ENCODE data around the gene NDUFV1.

NDUFV1 gene

GRCh38 chr11:67630228-67630942 lies 23.6 kb downstream of the NDUFV1 start:
- no peaks in the 10 kb centered on the region for H3K27me3 ChIP-seq (ENCODE audit: insufficient read depth, low read length)
- no peaks in the 10 kb centered on the region for H3K4me1 ChIP-seq (ENCODE audit: insufficient read depth, low read length)
- peak overlapping the region; percentile 84 for H3K9ac ChIP-seq (ENCODE audit: low read depth, low read length)
- under 1% methylated on average over 67 of the region's 70 CpGs for WGBS
- peaks cover 7% of the 10 kb centered on the region for H3K36me3 ChIP-seq (ENCODE audit: insufficient read depth, low read length)
- peak overlapping the region; percentile 92 for H3K27ac ChIP-seq (ENCODE audit: low read depth, low read length)
- H3K4me3 ChIP-seq (ENCODE audit: low read length): peak overlapping the region; percentile 93
- no peaks in the 10 kb centered on the region for H3K9me3 ChIP-seq (ENCODE audit: insufficient read depth, low read depth, low read length)

GRCh38 chr11:67630943-67631331 lies 24.2 kb downstream of the NDUFV1 start:
- peak overlapping the region; percentile 84 for H3K9ac ChIP-seq (ENCODE audit: low read depth, low read length)
- WGBS: 49% methylated on average over 16 of the region's 16 CpGs
- H3K36me3 ChIP-seq (ENCODE audit: insufficient read depth, low read length): peaks cover 7% of the 10 kb centered on the region
- no peaks in the 10 kb centered on the region for H3K9me3 ChIP-seq (ENCODE audit: insufficient read depth, low read depth, low read length)
- no peaks in the 10 kb centered on the region for H3K4me1 ChIP-seq (ENCODE audit: insufficient read depth, low read length)
- H3K4me3 ChIP-seq (ENCODE audit: low read length): peak overlapping the region; percentile 93
- peak overlapping the region; percentile 92 for H3K27ac ChIP-seq (ENCODE audit: low read depth, low read length)
- no peaks in the 10 kb centered on the region for H3K27me3 ChIP-seq (ENCODE audit: insufficient read depth, low read length)

- H3K27me3 ChIP-seq (ENCODE audit: insufficient read depth, low read length): no peaks in the 10 kb centered on the region
- H3K27ac ChIP-seq (ENCODE audit: low read depth, low read length): no peak overlapping the region
- H3K9me3 ChIP-seq (ENCODE audit: insufficient read depth, low read depth, low read length): no peaks in the 10 kb centered on the region
- no peaks in the 10 kb centered on the region for H3K4me1 ChIP-seq (ENCODE audit: insufficient read depth, low read length)
- peak overlapping the region; percentile 93 for H3K4me3 ChIP-seq (ENCODE audit: low read length)
- H3K9ac ChIP-seq (ENCODE audit: low read depth, low read length): no peak overlapping the region
- WGBS: 71% methylated on average over 7 of the region's 7 CpGs
- H3K36me3 ChIP-seq (ENCODE audit: insufficient read depth, low read length): peaks cover 7% of the 10 kb centered on the region; the same call in 1 of the 2 replicates
These were observed 24.7 kb downstream of the NDUFV1 start for GRCh38 chr11:67631411-67631810.

- WGBS: 92% methylated on average over 2 of the region's 2 CpGs
- H3K9ac ChIP-seq (ENCODE audit: low read depth, low read length): no peak overlapping the region
These were observed 25.1 kb downstream of the NDUFV1 start for GRCh38 chr11:67631853-67632174.

GRCh38 chr11:67632175-67632981 lies 25.6 kb downstream of the NDUFV1 start:
- 88% methylated on average over 12 of the region's 12 CpGs for WGBS
- no peaks in the 10 kb centered on the region for H3K9me3 ChIP-seq (ENCODE audit: insufficient read depth, low read depth, low read length)

More at GRCh38 chr11:67631853-67632174, 25.1 kb downstream of the NDUFV1 start:
- Histone ChIP-seq H3K27me3 (ENCODE audit: insufficient read depth, low read length) (no peaks in the 10 kb centered on the region), H3K4me3 (ENCODE audit: low read length) (no peak overlapping the region), H3K27ac (ENCODE audit: low read depth, low read length) (no peak overlapping the region), H3K36me3 (ENCODE audit: insufficient read depth, low read length) (peaks cover 7% of the 10 kb centered on the region; the same call in 1 of the 2 replicates), H3K9me3 (ENCODE audit: insufficient read depth, low read depth, low read length) (no peaks in the 10 kb centered on the region), H3K4me1 (ENCODE audit: insufficient read depth, low read length) (no peaks in the 10 kb centered on the region)

GRCh38 chr11:67632982-67633755 lies 26.4 kb downstream of the NDUFV1 start:
- no peak overlapping the region for H3K4me3 ChIP-seq (ENCODE audit: low read length)
- H3K27me3 ChIP-seq (ENCODE audit: insufficient read depth, low read length): no peaks in the 10 kb centered on the region
- H3K36me3 ChIP-seq (ENCODE audit: insufficient read depth, low read length): no peaks in the 10 kb centered on the region
- H3K4me1 ChIP-seq (ENCODE audit: insufficient read depth, low read length): no peaks in the 10 kb centered on the region
- no peaks in the 10 kb centered on the region for H3K9me3 ChIP-seq (ENCODE audit: insufficient read depth, low read depth, low read length)
- no peak overlapping the region for H3K27ac ChIP-seq (ENCODE audit: low read depth, low read length)
- WGBS: 88% methylated on average over 30 of the region's 30 CpGs
- H3K9ac ChIP-seq (ENCODE audit: low read depth, low read length): no peak overlapping the region

More at GRCh38 chr11:67632175-67632981, 25.6 kb downstream of the NDUFV1 start:
- Histone ChIP-seq H3K4me3 (ENCODE audit: low read length) (no peak overlapping the region), H3K27me3 (ENCODE audit: insufficient read depth, low read length) (no peaks in the 10 kb centered on the region), H3K36me3 (ENCODE audit: insufficient read depth, low read length) (peaks cover under 1% of the 10 kb centered on the region; the same call in 1 of the 2 replicates), H3K9ac (ENCODE audit: low read depth, low read length) (no peak overlapping the region), H3K4me1 (ENCODE audit: insufficient read depth, low read length) (no peaks in the 10 kb centered on the region), H3K27ac (ENCODE audit: low read depth, low read length) (no peak overlapping the region)

- H3K9ac ChIP-seq (ENCODE audit: low read depth, low read length): no peak overlapping the region
- no peaks in the 10 kb centered on the region for H3K9me3 ChIP-seq (ENCODE audit: insufficient read depth, low read depth, low read length)
- no peak overlapping the region for H3K4me3 ChIP-seq (ENCODE audit: low read length)
- H3K27me3 ChIP-seq (ENCODE audit: insufficient read depth, low read length): peaks cover under 1% of the 10 kb centered on the region; the same call in 1 of the 2 replicates
- H3K36me3 ChIP-seq (ENCODE audit: insufficient read depth, low read length): no peaks in the 10 kb centered on the region
- no peak overlapping the region for H3K27ac ChIP-seq (ENCODE audit: low read depth, low read length)
- 93% methylated on average over 22 of the region's 22 CpGs for WGBS
- no peaks in the 10 kb centered on the region for H3K4me1 ChIP-seq (ENCODE audit: insufficient read depth, low read length)
These were observed 27.1 kb downstream of the NDUFV1 start for GRCh38 chr11:67633758-67634365.

GRCh38 chr11:67634366-67635230 lies 27.9 kb downstream of the NDUFV1 start:
- no peaks in the 10 kb centered on the region for H3K9me3 ChIP-seq (ENCODE audit: insufficient read depth, low read depth, low read length)
- no peaks in the 10 kb centered on the region for H3K36me3 ChIP-seq (ENCODE audit: insufficient read depth, low read length)
- peaks cover 6% of the 10 kb centered on the region; the same call in 1 of the 2 replicates for H3K27me3 ChIP-seq (ENCODE audit: insufficient read depth, low read length)
- 83% methylated on average over 20 of the region's 20 CpGs for WGBS
- H3K4me1 ChIP-seq (ENCODE audit: insufficient read depth, low read length): no peaks in the 10 kb centered on the region
- H3K9ac ChIP-seq (ENCODE audit: low read depth, low read length): no peak overlapping the region
- no peak overlapping the region for H3K27ac ChIP-seq (ENCODE audit: low read depth, low read length)
- H3K4me3 ChIP-seq (ENCODE audit: low read length): no peak overlapping the region

GRCh38 chr11:67635231-67635521 lies 28.4 kb downstream of the NDUFV1 start:
- Histone ChIP-seq H3K9ac (ENCODE audit: low read depth, low read length) (no peak overlapping the region), H3K27ac (ENCODE audit: low read depth, low read length) (no peak overlapping the region), H3K9me3 (ENCODE audit: insufficient read depth, low read depth, low read length) (no peaks in the 10 kb centered on the region), H3K36me3 (ENCODE audit: insufficient read depth, low read length) (no peaks in the 10 kb centered on the region), H3K4me1 (ENCODE audit: insufficient read depth, low read length) (no peaks in the 10 kb centered on the region), H3K4me3 (ENCODE audit: low read length) (no peak overlapping the region), H3K27me3 (ENCODE audit: insufficient read depth, low read length) (peaks cover 11% of the 10 kb centered on the region)
- WGBS: 90% methylated on average over 4 of the region's 4 CpGs

GRCh38 chr11:67636962-67637361 lies 30.2 kb downstream of the NDUFV1 start:
- Histone ChIP-seq H3K36me3 (ENCODE audit: insufficient read depth, low read length) (no peaks in the 10 kb centered on the region), H3K9me3 (ENCODE audit: insufficient read depth, low read depth, low read length) (no peaks in the 10 kb centered on the region), H3K27me3 (ENCODE audit: insufficient read depth, low read length) (peaks cover 26% of the 10 kb centered on the region), H3K9ac (ENCODE audit: low read depth, low read length) (no peak overlapping the region), H3K4me1 (ENCODE audit: insufficient read depth, low read length) (no peaks in the 10 kb centered on the region), H3K4me3 (ENCODE audit: low read length) (no peak overlapping the region), H3K27ac (ENCODE audit: low read depth, low read length) (no peak overlapping the region)
- WGBS: 95% methylated on average over 6 of the region's 6 CpGs
